Body of pancreas (tissue), 4 donors: ENCODE data around the gene RPL37. TPM values are rescaled to one million over a fixed set of nuclear protein-coding genes. Genes with fewer than 3 reads are reported as not detected.

Experiments
- ATAC-seq: fragments of 150-250 bp; one replicate; pipeline ENCODE4 v1.9.1; 2016
- DNase-seq, 4 donors: peaks; one replicate each; pipeline ENCODE4 v3.0.0-alpha.2; 2019
- H3K27ac ChIP-seq, 4 donors: fragments of 200-600 bp; sonication (generic); 1 replicate in 3 of 4; 2 replicates in 1 of 4; pipeline versions ENCODE4 v1.5.1 to v1.6.1; 2016 to 2019; ENCODE audit warnings: mild to moderate bottlenecking in 1 of 4, mixed read lengths in 1 of 4, moderate library complexity in 1 of 4
- H3K27me3 ChIP-seq, 2 donors: fragments of 200-600 bp; sonication (generic); one replicate each; pipeline ENCODE4 v1.6.0; 2016; ENCODE audit warnings: mild to moderate bottlenecking in 1 of 2
- H3K36me3 ChIP-seq, 2 donors: fragments of 200-600 bp; sonication (generic); replicated peaks in 1 of 2; 2 replicates each; pipeline ENCODE4 v1.5.1; 2016; ENCODE audit warnings: low read depth in 2 of 2; ENCODE audit not compliant: insufficient read depth in 1 of 2
- H3K4me1 ChIP-seq: fragments of 200-600 bp; sonication (generic); one replicate; pipeline ENCODE4 v1.6.0; 2016
- H3K4me3 ChIP-seq, 2 donors: fragments of 200-600 bp; sonication (generic); 1 replicate in 1 of 2; 2 replicates in 1 of 2; pipeline ENCODE4 v1.5.1; 2016 to 2019
- H3K9me3 ChIP-seq, 3 donors: fragments of 200-600 bp; sonication (generic); 1 replicate in 2 of 3; 2 replicates in 1 of 3; pipeline ENCODE4 v1.5.1; 2016
- CTCF ChIP-seq, 7 experiments: fragments of 450-650 bp in 4 of 7; fragments of 200-600 bp in 3 of 7; sonication (generic) in 3 of 7; IDR thresholded peaks; one replicate each; pipeline ENCODE4 v1.5.1; 2016 to 2019; ENCODE audit warnings: antibody characterized with exemption in 7 of 7
- POLR2A ChIP-seq, 3 donors: fragments of 450-650 bp; IDR thresholded peaks; one replicate each; pipeline ENCODE4 v1.6.1; 2016; ENCODE audit warnings: antibody characterized with exemption in 3 of 3, mild to moderate bottlenecking in 2 of 3
- WGBS, 2 donors: methylation state at CpG; one replicate each; pipeline ENCODE4 v1.1.5; 2017; 5-methylcytosine and 5-hydroxymethylcytosine counted together
- intact Hi-C: fragments of 100-400 bp; cut with DNase I; formaldehyde crosslinking; loops from one replicate; pipeline ENCODE4 v1.15.1; 2023
- total RNA-seq, 2 donors: library from RNA; depleted of rRNA; stranded (reverse); fragments of >200 nt; gene quantifications; one replicate each; pipeline ENCODE4 v1.1.0, GENCODE V29; 2016

RPL37 gene
- total RNA-seq, 2 donors from 2014 or later = 126 to 256 TPM

GRCh38 chr5:40829748-40830533, 5.1 kb downstream of the RPL37 start:
- no peak for DNase-seq
- TF ChIP-seq CTCF (IDR thresholded peaks at IDR 0.05) (no peak), POLR2A (IDR thresholded peaks at IDR 0.05) (no peak)
- Histone ChIP-seq H3K27ac (no peak overlapping the region), H3K4me1 (peaks cover 24% of the 10 kb centered on the region), H3K36me3 (peaks cover 0 to 31% of the 10 kb centered on the region in 2 donors), H3K27me3 (no peaks in the 10 kb centered on the region), H3K9me3 (no peaks in the 10 kb centered on the region), H3K4me3 (no peak overlapping the region)
- no peak for ATAC-seq
- 92 to 95% methylated on average over 13 of the region's 13 CpGs for WGBS, 2 donors
- intact Hi-C loops = no loop called here

GRCh38 chr5:40828690-40829661, 6.0 kb downstream of the RPL37 start:
- H3K27ac ChIP-seq = no peak overlapping the region
- DNase-seq = no peak
- WGBS, 2 donors = 92 to 96% methylated on average over 3 of the region's 3 CpGs
- H3K27me3 ChIP-seq = no peaks in the 10 kb centered on the region
- ATAC-seq = no peak
- no peaks in the 10 kb centered on the region for H3K9me3 ChIP-seq
- intact Hi-C loops = no loop called here
- peaks cover 22% of the 10 kb centered on the region for H3K4me1 ChIP-seq
- H3K4me3 ChIP-seq = no peak overlapping the region
- peaks cover 0 to 31% of the 10 kb centered on the region in 2 donors for H3K36me3 ChIP-seq
- TF ChIP-seq CTCF (IDR thresholded peaks at IDR 0.05) = no peak
- no peak for TF ChIP-seq POLR2A (IDR thresholded peaks at IDR 0.05)

- 82 to 86% methylated on average over 3 of the region's 3 CpGs for WGBS, 2 donors
- H3K27me3 ChIP-seq = no peaks in the 10 kb centered on the region
Observed at GRCh38 chr5:40828021-40828631, 6.9 kb downstream of the RPL37 start.

More at GRCh38 chr5:40828021-40828631, 6.9 kb downstream of the RPL37 start:
- Histone ChIP-seq H3K9me3 (no peaks in the 10 kb centered on the region), H3K36me3 (peaks cover 0 to 31% of the 10 kb centered on the region in 2 donors), H3K4me3 (no peak overlapping the region), H3K27ac (no peak overlapping the region), H3K4me1 (peaks cover 14% of the 10 kb centered on the region)
- intact Hi-C loops = no loop called here
- no peak for DNase-seq
- ATAC-seq = no peak
- no peak for TF ChIP-seq CTCF (IDR thresholded peaks at IDR 0.05)
